ENCODE results near the gene MAMLD1.

The MAMLD1 gene

GRCh38 chrX:150509703-150510102 is 146.6 kb downstream of the MAMLD1 start:
- TF ChIP-seq, protein P1, sequence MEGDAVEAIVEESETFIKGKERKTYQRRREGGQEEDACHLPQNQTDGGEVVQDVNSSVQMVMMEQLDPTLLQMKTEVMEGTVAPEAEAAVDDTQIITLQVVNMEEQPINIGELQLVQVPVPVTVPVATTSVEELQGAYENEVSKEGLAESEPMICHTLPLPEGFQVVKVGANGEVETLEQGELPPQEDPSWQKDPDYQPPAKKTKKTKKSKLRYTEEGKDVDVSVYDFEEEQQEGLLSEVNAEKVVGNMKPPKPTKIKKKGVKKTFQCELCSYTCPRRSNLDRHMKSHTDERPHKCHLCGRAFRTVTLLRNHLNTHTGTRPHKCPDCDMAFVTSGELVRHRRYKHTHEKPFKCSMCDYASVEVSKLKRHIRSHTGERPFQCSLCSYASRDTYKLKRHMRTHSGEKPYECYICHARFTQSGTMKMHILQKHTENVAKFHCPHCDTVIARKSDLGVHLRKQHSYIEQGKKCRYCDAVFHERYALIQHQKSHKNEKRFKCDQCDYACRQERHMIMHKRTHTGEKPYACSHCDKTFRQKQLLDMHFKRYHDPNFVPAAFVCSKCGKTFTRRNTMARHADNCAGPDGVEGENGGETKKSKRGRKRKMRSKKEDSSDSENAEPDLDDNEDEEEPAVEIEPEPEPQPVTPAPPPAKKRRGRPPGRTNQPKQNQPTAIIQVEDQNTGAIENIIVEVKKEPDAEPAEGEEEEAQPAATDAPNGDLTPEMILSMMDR (conservative IDR thresholded peaks at IDR 0.05; ENCODE audit: control insufficient read depth, insufficient read depth, low read depth, low read length): no peak
- no peak for DNase-seq (ENCODE audit: low read depth)
- H3K4me3 ChIP-seq (ENCODE audit: control insufficient read depth, low read depth, low read length): no peak overlapping the region

DNA sequence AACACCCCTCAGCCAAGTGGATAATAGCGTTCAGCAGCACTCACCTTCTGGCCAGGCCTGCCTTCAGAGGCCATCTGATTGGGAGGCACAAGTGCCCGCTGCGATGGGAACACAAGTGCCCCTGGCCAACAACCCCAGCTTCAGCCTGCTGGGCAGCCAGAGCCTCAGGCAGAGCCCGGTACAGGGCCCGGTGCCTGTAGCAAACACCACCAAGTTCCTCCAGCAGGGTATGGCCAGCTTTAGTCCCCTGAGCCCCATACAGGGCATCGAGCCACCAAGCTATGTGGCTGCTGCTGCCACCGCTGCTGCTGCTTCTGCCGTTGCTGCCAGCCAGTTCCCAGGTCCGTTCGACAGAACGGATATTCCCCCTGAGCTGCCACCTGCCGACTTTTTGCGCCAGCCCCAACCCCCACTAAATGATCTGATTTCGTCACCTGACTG is 149.4 kb downstream of the MAMLD1 start:
- DNase-seq (ENCODE audit: low read depth): no peak
- TF ChIP-seq, protein P1 (conservative IDR thresholded peaks at IDR 0.05; ENCODE audit: control insufficient read depth, insufficient read depth, low read depth, low read length): no peak
- H3K4me3 ChIP-seq (ENCODE audit: control insufficient read depth, low read depth, low read length): no peak overlapping the region

DNA sequence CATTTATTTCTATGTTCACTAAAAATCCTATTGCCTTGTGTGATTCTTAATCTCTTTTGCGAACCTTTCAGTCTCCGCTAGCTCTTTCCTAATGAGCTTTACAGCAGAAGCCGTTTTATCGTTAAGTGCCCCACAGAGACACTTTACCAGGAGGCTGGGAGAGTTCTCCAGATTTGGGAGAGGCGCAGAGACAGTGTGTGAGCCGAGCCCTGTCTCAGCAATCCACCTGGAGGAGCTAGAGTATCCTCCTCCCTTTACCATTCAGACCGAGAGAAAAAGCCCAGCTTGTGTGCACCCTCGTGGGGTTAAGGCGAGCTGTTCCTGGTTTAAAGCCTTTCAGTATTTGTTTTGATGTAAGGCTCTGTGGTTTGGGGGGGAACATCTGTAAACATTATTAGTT is 150.4 kb downstream of the MAMLD1 start:
- TF ChIP-seq, protein P1 (conservative IDR thresholded peaks at IDR 0.05; ENCODE audit: control insufficient read depth, insufficient read depth, low read depth, low read length): no peak
- no peak overlapping the region for H3K4me3 ChIP-seq (ENCODE audit: control insufficient read depth, low read depth, low read length)
- DNase-seq (ENCODE audit: low read depth): no peak

- TF ChIP-seq, protein P1 (conservative IDR thresholded peaks at IDR 0.05; ENCODE audit: control insufficient read depth, insufficient read depth, low read depth, low read length): no peak
- no peak for DNase-seq (ENCODE audit: low read depth)
- no peak overlapping the region for H3K4me3 ChIP-seq (ENCODE audit: control insufficient read depth, low read depth, low read length)
Observed at GRCh38 chrX:150514462-150514861, 151.3 kb downstream of the MAMLD1 start.

- TF ChIP-seq, protein P1 (conservative IDR thresholded peaks at IDR 0.05; ENCODE audit: control insufficient read depth, insufficient read depth, low read depth, low read length): no peak
- no peak for DNase-seq (ENCODE audit: low read depth)
- H3K4me3 ChIP-seq (ENCODE audit: control insufficient read depth, low read depth, low read length): no peak overlapping the region
Observed at GRCh38 chrX:150515801-150516200, 152.7 kb downstream of the MAMLD1 start.

DNA sequence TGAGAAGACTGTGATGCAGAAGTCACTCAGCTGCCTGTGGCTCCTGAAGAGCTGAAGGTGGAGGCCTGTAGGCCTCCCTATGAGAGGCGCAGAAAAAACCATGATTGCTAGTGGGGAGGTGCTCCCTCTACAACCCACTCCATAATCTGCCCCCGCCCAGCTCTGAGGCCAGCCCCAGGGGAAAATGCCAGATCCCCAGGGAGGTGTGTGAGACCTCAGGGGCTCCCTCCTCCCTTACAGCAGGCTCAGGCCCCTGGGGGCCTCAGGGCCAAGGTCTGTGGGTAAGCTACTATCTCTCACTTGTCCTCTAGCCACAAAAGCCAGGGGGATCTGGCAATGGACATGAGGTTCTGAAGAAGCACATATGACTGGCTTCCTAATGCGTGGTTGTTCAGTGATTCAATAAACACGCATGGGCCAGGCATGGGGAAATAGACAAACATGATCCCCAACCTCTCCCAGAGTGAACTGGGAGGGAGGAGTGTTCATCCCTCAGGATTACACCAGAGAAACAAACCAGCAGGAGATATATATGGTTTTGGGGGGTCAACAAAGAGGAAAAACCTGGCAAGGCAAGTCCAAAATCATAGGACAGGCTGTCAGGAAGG is 154.3 kb downstream of the MAMLD1 start:
- H3K4me3 ChIP-seq (ENCODE audit: control insufficient read depth, low read depth, low read length): no peak overlapping the region
- peak; percentile 77 for DNase-seq (ENCODE audit: low read depth)
- TF ChIP-seq, protein P1 (conservative IDR thresholded peaks at IDR 0.05; ENCODE audit: control insufficient read depth, insufficient read depth, low read depth, low read length): no peak

DNA sequence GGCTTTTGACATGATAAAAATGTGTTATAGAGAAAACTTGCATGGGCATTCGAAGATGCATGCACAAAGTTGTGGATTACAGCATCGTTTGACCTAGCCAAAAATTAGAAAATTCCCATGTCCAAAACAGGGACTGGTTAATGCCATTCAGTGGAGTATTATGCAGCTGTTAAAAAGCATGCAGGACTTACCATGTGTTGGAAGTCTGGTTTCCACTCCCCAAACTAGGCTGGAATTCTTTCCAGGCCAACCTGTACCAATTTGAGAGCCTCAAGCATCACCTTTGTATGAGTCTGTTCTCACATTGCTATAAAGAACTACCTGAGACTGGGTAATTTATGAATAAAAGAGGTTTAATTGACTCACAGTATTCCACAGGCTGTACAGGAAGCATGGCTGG is 159.4 kb downstream of the MAMLD1 start:
- no peak overlapping the region for H3K4me3 ChIP-seq (ENCODE audit: control insufficient read depth, low read depth, low read length)
- TF ChIP-seq, protein P1 (conservative IDR thresholded peaks at IDR 0.05; ENCODE audit: control insufficient read depth, insufficient read depth, low read depth, low read length): no peak
- DNase-seq (ENCODE audit: low read depth): no peak

Measured in fibroblast of mammary gland (primary cell).